B cell (primary cell): Measurements from ENCODE around the gene TEX261. TPM values are rescaled to one million over a fixed set of nuclear protein-coding genes. Genes with fewer than 3 reads are reported as not detected.

Source experiments
- ATAC-seq: fragments of 200-7000 bp; cut with Tn5 transposase; one replicate; pipeline ENCODE4 v1.10.0; 2021; ENCODE audit warnings: low read depth, mild to moderate bottlenecking, moderate number of reproducible peaks, moderate library complexity
- CTCF ChIA-PET: fragments of 350-600 bp; sonication (Branson Sonifier 250); formaldehyde crosslinking; loops from one replicate; lab custom pipeline; 2021; ENCODE audit warnings: antibody characterized with exemption, inconsistent platforms; lab: Charles Lee
- POLR2A ChIA-PET: fragments of 350-600 bp; sonication (Branson Sonifier 250); formaldehyde crosslinking; loops from one replicate; lab custom pipeline; 2021; ENCODE audit warnings: antibody characterized with exemption; lab: Charles Lee
- DNase-seq: peaks from one replicate; pipeline ENCODE4 v3.0.0; 2013
- H2AFZ ChIP-seq: 2 replicates; pipeline ENCODE4 v1.6.1; 2012; ENCODE audit warnings: mild to moderate bottlenecking, low read depth, low read length; ENCODE audit not compliant: insufficient read depth, poor library complexity, severe bottlenecking
- H3K27ac ChIP-seq, 2 donors: 1 replicate in 1 of 2; 2 replicates in 1 of 2; pipeline ENCODE4 v1.5.1; 2012 to 2013; ENCODE audit warnings: low read length in 2 of 2, mild to moderate bottlenecking in 2 of 2, moderate library complexity in 1 of 2
- H3K27me3 ChIP-seq, 4 experiments: fragments of 200-600 bp in 1 of 4; sonication (generic) in 1 of 4; replicated peaks in 1 of 4; 1 replicate in 2 of 4; 2 replicates in 2 of 4; pipeline versions ENCODE4 v1.6.1 to v1.7.0; 2013 to 2016; ENCODE audit warnings: low read length in 3 of 4, mild to moderate bottlenecking in 2 of 4, mixed read lengths in 1 of 4, moderate library complexity in 1 of 4; ENCODE audit not compliant: insufficient read depth in 4 of 4, control insufficient read depth in 3 of 4; ENCODE audit errors: control extremely low read depth in 1 of 4
- H3K36me3 ChIP-seq, 2 experiments: replicated peaks in 1 of 2; 1 replicate in 1 of 2; 2 replicates in 1 of 2; pipeline versions ENCODE4 v1.6.1 to v1.7.1; 2013; ENCODE audit warnings: low read length in 1 of 2; ENCODE audit not compliant: insufficient read depth in 2 of 2, control insufficient read depth in 1 of 2; ENCODE audit errors: control extremely low read depth in 1 of 2, extremely low read depth in 1 of 2
- H3K4me1 ChIP-seq, 2 donors: fragments of 200-600 bp in 1 of 2; sonication (generic) in 1 of 2; 1 replicate in 1 of 2; 2 replicates in 1 of 2; pipeline versions ENCODE4 v1.5.1 to v1.6.1; 2013 to 2017; ENCODE audit warnings: low read length in 2 of 2; ENCODE audit not compliant: control insufficient read depth in 2 of 2, insufficient read depth in 2 of 2
- H3K4me2 ChIP-seq: replicated peaks from 2 replicates; pipeline ENCODE3; 2012; ENCODE audit warnings: mild to moderate bottlenecking, low read depth, low read length; ENCODE audit not compliant: poor library complexity, severe bottlenecking
- H3K4me3 ChIP-seq, 5 experiments: fragments of 200-600 bp in 1 of 5; sonication (generic) in 1 of 5; 1 replicate in 3 of 5; 2 replicates in 2 of 5; pipeline versions ENCODE4 v1.5.1 to v1.7.0; 2011 to 2016; ENCODE audit warnings: low read length in 4 of 5, mild to moderate bottlenecking in 4 of 5, low read depth in 2 of 5, control low read depth in 1 of 5, moderate library complexity in 1 of 5; ENCODE audit not compliant: insufficient read depth in 1 of 5; ENCODE audit errors: control extremely low read depth in 1 of 5, extremely low read depth in 1 of 5
- H3K79me2 ChIP-seq: fragments of 200-600 bp; sonication (generic); one replicate; pipeline ENCODE4 v1.6.0; 2016; ENCODE audit warnings: low read length; ENCODE audit not compliant: control insufficient read depth, insufficient read depth
- H3K9ac ChIP-seq: fragments of 200-600 bp; sonication (generic); 2 replicates; pipeline ENCODE4 v1.6.1; 2017; ENCODE audit warnings: mild to moderate bottlenecking, low read length, moderate library complexity
- H3K9me3 ChIP-seq, 3 donors: one replicate each; pipeline versions ENCODE4 v1.6.1 to v1.7.1; 2013; ENCODE audit warnings: low read length in 2 of 3; ENCODE audit not compliant: control insufficient read depth in 2 of 3, insufficient read depth in 1 of 3; ENCODE audit errors: control extremely low read depth in 1 of 3
- H4K20me1 ChIP-seq: 2 replicates; pipeline ENCODE4 v1.6.0; 2012; ENCODE audit warnings: mild to moderate bottlenecking, low read length; ENCODE audit not compliant: insufficient read depth, control insufficient read depth, poor library complexity, severe bottlenecking
- H3K27ac Mint-ChIP-seq: one replicate; pipeline ENCODE4 v1.8.0; 2021; ENCODE audit warnings: mixed read lengths
- H3K27me3 Mint-ChIP-seq: one replicate; pipeline ENCODE4 v1.8.0; 2021; ENCODE audit warnings: mixed read lengths
- H3K4me1 Mint-ChIP-seq: one replicate; pipeline ENCODE4 v1.8.0; 2021; ENCODE audit warnings: mixed read lengths
- H3K4me3 Mint-ChIP-seq: one replicate; pipeline ENCODE4 v1.8.0; 2021; ENCODE audit warnings: mixed read lengths
- H3K9me3 Mint-ChIP-seq: one replicate; pipeline ENCODE4 v1.8.0; 2022; ENCODE audit warnings: mixed read lengths; ENCODE audit not compliant: insufficient read depth
- CTCF ChIP-seq: fragments of 200-600 bp; IDR thresholded peaks from one replicate; pipeline ENCODE4 v1.8.0; 2022; ENCODE audit warnings: antibody characterized with exemption, mild to moderate bottlenecking
- EZH2 ChIP-seq: IDR thresholded peaks from 2 replicates; pipeline ENCODE4 v1.6.1; 2012; ENCODE audit warnings: borderline replicate concordance, low read depth, mild to moderate bottlenecking, moderate library complexity, low read length; ENCODE audit not compliant: insufficient read depth, poor library complexity, severe bottlenecking
- WGBS: methylation state at CpG from one replicate; pipeline ENCODE4 v1.1.5; 2013; ENCODE audit warnings: missing lambda C conversion rate; ENCODE audit not compliant: insufficient coverage; 5-methylcytosine and 5-hydroxymethylcytosine counted together
- intact Hi-C: fragments of 100-400 bp; cut with micrococcal nuclease; formaldehyde crosslinking; loops from one replicate; pipeline ENCODE4 v1.10.0; 2022
- polyA plus RNA-seq: library from polyadenylated mRNA; depleted of rRNA; stranded (reverse); fragments of >200 nt; gene quantifications from 2 replicates; pipeline ENCODE4 v1.2.3, GENCODE V29; 2012
- small RNA-seq: library from RNA; depleted of rRNA; stranded (forward); fragments of <200 nt; gene quantifications from one replicate; pipeline ENCODE3, GENCODE V24; 2012; ENCODE audit warnings: low replicate concordance, low read depth; ENCODE audit not compliant: insufficient read length
- total RNA-seq, 2 donors: library from RNA; stranded (reverse); fragments of 120-200 nt in 1 of 2; gene quantifications; 1 replicate in 1 of 2; 2 replicates in 1 of 2; pipeline versions ENCODE4 v1.2.3 to v1.2.4, GENCODE V29; 2013 to 2022

TEX261 gene
- total and polyA plus RNA-seq, 2 donors (not counting 1 experiment from before 2014, with no cell fraction given) = 29.0 to 56.4 TPM

- TF ChIP-seq EZH2 (no peak), CTCF (no peak)
- Histone ChIP-seq H3K4me1 (no peaks in the 10 kb centered on the region), H3K27me3 (peaks cover 0 to 1% (median 0%) of the 10 kb centered on the region in 4 experiments), H3K9me3 (no peaks in the 10 kb centered on the region), H3K9ac (no peak overlapping the region), H3K27ac (no peak overlapping the region), H3K79me2 (no peaks in the 10 kb centered on the region), H3K36me3 (no peaks in the 10 kb centered on the region), H3K4me3 (no peak overlapping the region), H2AFZ (no peak overlapping the region), H4K20me1 (no peaks in the 10 kb centered on the region), H3K4me2 (no peak overlapping the region)
- ATAC-seq = no peak
- WGBS = 88% methylated on average over 10 of the region's 10 CpGs
- CTCF ChIA-PET = interaction anchor here (0.8 to 2.9 kb wide), 2 partner anchors 10 to 11 kb away, joined by 3 to 8 read pairs; no protein-coding TSS in a partner anchor
- Mint-ChIP-seq H3K4me1 (no peaks in the 10 kb centered on the region), H3K27me3 (peaks cover 25% of the 10 kb centered on the region), H3K9me3 (no peaks in the 10 kb centered on the region), H3K4me3 (no peak overlapping the region), H3K27ac (no peak overlapping the region)
- no peak for DNase-seq
- intact Hi-C loops = no loop called here
- POLR2A ChIA-PET = interaction anchor here (0.7 kb wide), 1 partner anchor 28 kb away, joined by 3 read pairs; no protein-coding TSS in a partner anchor
Observed at GRCh38 chr2:70936165-70936978, 58.3 kb downstream of the TEX261 start.

Small RNA genes within 50 kb of the gene (small RNA-seq; reads per million reads assigned to genes)
- gene RN7SL160P = not detected

Other genes starting within 250 kb of the TEX261 start
- gene ADD2, start 226.7 kb downstream of the TEX261 start, total RNA-seq = 21.7 and 22.3 TPM in 2 replicates
- gene ADD2, start 226.7 kb downstream of the TEX261 start, polyA plus RNA-seq = 12.9 and 15.9 TPM in 2 replicates
- gene FIGLA, start 204.2 kb downstream of the TEX261 start, total RNA-seq = not detected in 2 replicates
- not detected in 2 replicates for gene FIGLA, start 204.2 kb downstream of the TEX261 start, polyA plus RNA-seq
- not detected in 2 replicates for gene CLEC4F, start 174.3 kb downstream of the TEX261 start, total RNA-seq
- 0.20 TPM in 1 of 2 replicates, not detected in the other for gene CLEC4F, start 174.3 kb downstream of the TEX261 start, polyA plus RNA-seq
- not detected in 2 replicates for gene CD207, start 159.1 kb downstream of the TEX261 start, total RNA-seq
- gene CD207, start 159.1 kb downstream of the TEX261 start, polyA plus RNA-seq = not detected in 2 replicates
- gene VAX2, start 94.3 kb downstream of the TEX261 start, total RNA-seq = not detected in 2 replicates
- not detected in 2 replicates for gene VAX2, start 94.3 kb downstream of the TEX261 start, polyA plus RNA-seq
- gene ATP6V1B1, start 59.0 kb downstream of the TEX261 start, total RNA-seq = not detected in 2 replicates
- gene ATP6V1B1, start 59.0 kb downstream of the TEX261 start, polyA plus RNA-seq = not detected in 2 replicates
- 0.84 and 1.4 TPM in 2 replicates for gene ANKRD53, start 16.2 kb downstream of the TEX261 start, total RNA-seq
- 0.46 and 0.84 TPM in 2 replicates for gene ANKRD53, start 16.2 kb downstream of the TEX261 start, polyA plus RNA-seq
- gene NAGK, start 73.8 kb upstream of the TEX261 start, total RNA-seq = 210 and 221 TPM in 2 replicates
- 230 and 270 TPM in 2 replicates for gene NAGK, start 73.8 kb upstream of the TEX261 start, polyA plus RNA-seq
- gene MCEE, start 135.4 kb upstream of the TEX261 start, total RNA-seq = 17.6 and 21.7 TPM in 2 replicates
- gene MCEE, start 135.4 kb upstream of the TEX261 start, polyA plus RNA-seq = 13.1 and 13.8 TPM in 2 replicates
- 45.8 and 51.8 TPM in 2 replicates for gene MPHOSPH10, start 135.8 kb upstream of the TEX261 start, total RNA-seq
- gene MPHOSPH10, start 135.8 kb upstream of the TEX261 start, polyA plus RNA-seq = 5.6 and 9.0 TPM in 2 replicates
- gene PAIP2B, start 232.2 kb upstream of the TEX261 start, total RNA-seq = 10.1 and 10.2 TPM in 2 replicates
- 4.7 and 4.8 TPM in 2 replicates for gene PAIP2B, start 232.2 kb upstream of the TEX261 start, polyA plus RNA-seq